Naive thymus-derived CD8-positive, alpha-beta T cell (primary cell): ENCODE results near the gene SP7. TPM values are rescaled to one million over a fixed set of nuclear protein-coding genes. Genes with fewer than 3 reads are reported as not detected.
A peak's percentile ranks its signal among the peaks of the same experiment; 100 is the strongest.

Source experiments
- ATAC-seq, 2 donors: fragments of 150-1000 bp; cut with Tn5 transposase in 1 of 2; sonication (Bioruptor Pico), chemical (Tn5 transposase) in 1 of 2; 1 replicate in 1 of 2; 2 replicates in 1 of 2; pipeline ENCODE4 v1.10.0; 2021; ENCODE audit warnings: mild to moderate bottlenecking in 2 of 2, moderate library complexity in 2 of 2
- POLR2A ChIA-PET: fragments of 350-600 bp; sonication (Branson Sonifier 250); formaldehyde crosslinking; loops from one replicate; lab custom pipeline; 2021; ENCODE audit warnings: antibody characterized with exemption; lab: Charles Lee
- DNase-seq, 10 donors: peaks; one replicate each; pipeline versions ENCODE4 v3.0.0 to v3.0.0-alpha.2; 2020 to 2022
- H3K27ac Mint-ChIP-seq, 10 donors: one replicate each; pipeline ENCODE4 v1.8.0; 2020 to 2022; ENCODE audit warnings: mild to moderate bottlenecking in 10 of 10, mixed read lengths in 10 of 10, moderate library complexity in 4 of 10, inconsistent platforms in 1 of 10
- H3K27me3 Mint-ChIP-seq, 5 donors: one replicate each; pipeline ENCODE4 v1.8.0; 2021 to 2022; ENCODE audit warnings: mixed read lengths in 5 of 5
- H3K36me3 Mint-ChIP-seq, 3 donors: one replicate each; pipeline ENCODE4 v1.8.0; 2020 to 2022; ENCODE audit warnings: mixed read lengths in 3 of 3, mild to moderate bottlenecking in 2 of 3, inconsistent platforms in 1 of 3
- H3K4me1 Mint-ChIP-seq, 4 donors: one replicate each; pipeline ENCODE4 v1.8.0; 2021 to 2022; ENCODE audit warnings: mixed read lengths in 4 of 4
- H3K4me3 Mint-ChIP-seq, 10 donors: one replicate each; pipeline ENCODE4 v1.8.0; 2020 to 2022; ENCODE audit warnings: mild to moderate bottlenecking in 10 of 10, mixed read lengths in 10 of 10, moderate library complexity in 6 of 10, inconsistent platforms in 1 of 10
- H3K9me3 Mint-ChIP-seq, 9 donors: one replicate each; pipeline ENCODE4 v1.8.0; 2020 to 2022; ENCODE audit warnings: mixed read lengths in 9 of 9, mild to moderate bottlenecking in 3 of 9, inconsistent platforms in 1 of 9, moderate library complexity in 1 of 9
- polyA plus RNA-seq, 3 donors: library from polyadenylated mRNA; unstranded; fragments of 300-500 nt; fragmentation: Illumina TruSeq; gene quantifications; one replicate each; pipeline ENCODE4 v1.2.3, GENCODE V29; 2021
- total RNA-seq, 8 experiments: library from RNA in 2 of 8; stranded (reverse) in 2 of 8; gene quantifications; one replicate each; pipeline ENCODE4 v1.2.3 and lab custom pipeline; 2021 to 2026

The SP7 gene
- not detected for total RNA-seq
- polyA plus RNA-seq: under 1 TPM in 1 of 3 donors, not detected in 2; 0.05 TPM
- 0 to 0.14 (median 0) reads per million in 6 experiments for total RNA-seq (lab: John Stamatoyannopoulos, UW)

DNA sequence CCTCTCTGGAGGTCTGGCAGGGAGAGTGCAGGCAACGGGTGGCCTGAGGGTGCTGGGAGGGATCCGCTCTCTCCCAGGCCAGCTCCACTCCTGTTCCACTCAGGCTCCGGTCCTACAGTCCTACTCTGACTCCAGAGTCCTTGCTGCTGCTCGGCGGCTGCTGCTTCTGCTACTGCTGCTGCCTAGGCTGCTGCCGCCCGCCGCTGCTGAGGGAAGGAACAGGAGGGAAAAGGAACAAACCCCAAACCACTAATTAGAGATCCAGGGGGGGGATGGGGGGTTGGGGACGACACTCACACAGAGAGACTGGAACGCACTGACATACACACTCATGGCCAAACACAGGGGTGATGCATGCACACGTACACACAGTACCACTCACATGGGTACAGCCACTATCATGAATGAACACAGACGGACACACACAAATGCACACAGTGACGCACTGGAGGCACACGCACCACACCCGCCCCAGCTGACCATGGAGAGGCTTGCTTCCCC lies at the start of gene SP7:
SP7 (minus strand) TSS at position 174 of the 501 bp plus-strand sequence. CDS start 708 bp downstream, outside the sequence.
- POLR2A ChIA-PET: interaction anchor here (0.5 to 0.7 kb wide), 2 partner anchors 11 to 113 kb away, joined by 3 read pairs; no protein-coding TSS in a partner anchor

DNA sequence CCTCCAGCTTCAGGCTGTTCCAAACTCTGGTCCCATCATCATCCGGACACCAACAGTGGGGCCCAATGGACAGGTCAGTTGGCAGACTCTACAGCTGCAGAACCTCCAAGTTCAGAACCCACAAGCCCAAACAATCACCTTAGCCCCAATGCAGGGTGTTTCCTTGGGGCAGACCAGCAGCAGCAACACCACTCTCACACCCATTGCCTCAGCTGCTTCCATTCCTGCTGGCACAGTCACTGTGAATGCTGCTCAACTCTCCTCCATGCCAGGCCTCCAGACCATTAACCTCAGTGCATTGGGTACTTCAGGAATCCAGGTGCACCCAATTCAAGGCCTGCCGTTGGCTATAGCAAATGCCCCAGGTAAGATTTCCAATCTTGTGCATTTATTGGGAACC lies 47.1 kb upstream of the SP7 start:
- Mint-ChIP-seq H3K4me3 (peak overlapping the region in 9 of 10 donors; percentile 63 to 97 (median 87)), H3K4me1 (peaks cover 28 to 68% (median 64%) of the 10 kb centered on the region in 4 donors), H3K27ac (peak overlapping the region in 7 of 10 donors; percentile 23 to 93 (median 55)), H3K36me3 (peaks cover 8 to 63% (median 28%) of the 10 kb centered on the region in 3 donors), H3K9me3 (no peaks in the 10 kb centered on the region), H3K27me3 (no peaks in the 10 kb centered on the region)
- ATAC-seq: no peak
- POLR2A ChIA-PET: interaction anchor here (0.6 to 1.6 kb wide), 5 partner anchors 9 to 529 kb away, joined by 3 to 5 read pairs (median 3); partner anchors contain the start of genes CSAD, TARBP2 and ZNF740
- no peak for DNase-seq

More for the DNA sequence above, at the start of gene SP7:
- DNase-seq (no peak), ATAC-seq (peak in 1 of 2 donors; percentile 10)
- peaks cover 22 to 85% (median 31%) of the 10 kb centered on the region in 5 donors for H3K27me3 Mint-ChIP-seq
- peak within 1 kb of the TSS in 1 of 10 donors; percentile 0 for H3K27ac Mint-ChIP-seq
- no peaks in the 10 kb centered on the region for H3K9me3 Mint-ChIP-seq
- H3K4me1 Mint-ChIP-seq: peaks cover 11 to 17% (median 14%) of the 10 kb centered on the region in 4 donors
- H3K36me3 Mint-ChIP-seq: no peaks in the 10 kb centered on the region
- H3K4me3 Mint-ChIP-seq: peak within 1 kb of the TSS in 2 of 10 donors; percentile 11 to 12

DNA sequence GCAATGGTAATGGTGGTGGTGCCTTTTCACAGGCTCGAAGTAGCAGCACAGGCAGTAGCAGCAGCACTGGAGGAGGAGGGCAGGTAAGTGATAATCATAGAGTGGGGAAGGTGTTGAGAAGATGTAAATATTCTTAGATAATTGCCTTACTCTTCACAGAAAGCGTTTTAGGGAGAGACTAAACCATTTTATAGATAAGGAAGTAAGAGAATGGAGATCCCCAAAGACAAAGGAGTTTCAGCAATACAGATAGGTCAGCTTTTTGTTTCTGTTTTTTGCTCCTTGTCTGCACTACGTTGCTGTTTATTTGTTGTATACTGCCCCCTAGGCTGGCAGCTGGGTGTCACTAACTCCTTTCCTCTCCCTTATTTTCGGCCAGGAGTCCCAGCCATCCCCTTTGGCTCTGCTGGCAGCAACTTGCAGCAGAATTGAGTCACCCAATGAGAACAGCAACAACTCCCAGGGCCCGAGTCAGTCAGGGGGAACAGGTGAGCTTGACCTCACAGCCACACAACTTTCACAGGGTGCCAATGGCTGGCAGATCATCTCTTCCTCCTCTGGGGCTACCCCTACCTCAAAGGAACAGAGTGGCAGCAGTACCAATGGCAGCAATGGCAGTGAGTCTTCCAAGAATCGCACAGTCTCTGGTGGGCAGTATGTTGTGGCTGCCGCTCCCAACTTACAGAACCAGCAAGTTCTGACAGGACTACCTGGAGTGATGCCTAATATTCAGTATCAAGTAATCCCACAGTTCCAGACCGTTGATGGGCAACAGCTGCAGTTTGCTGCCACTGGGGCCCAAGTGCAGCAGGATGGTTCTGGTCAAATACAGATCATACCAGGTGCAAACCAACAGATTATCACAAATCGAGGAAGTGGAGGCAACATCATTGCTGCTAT lies 45.8 kb upstream of the SP7 start:
- Mint-ChIP-seq H3K9me3 (no peaks in the 10 kb centered on the region), H3K4me3 (peak overlapping the region in 9 of 10 donors; percentile 82 to 97 (median 87)), H3K36me3 (peaks cover 8 to 51% (median 25%) of the 10 kb centered on the region in 3 donors), H3K27me3 (no peaks in the 10 kb centered on the region), H3K27ac (peak overlapping the region; percentile 73 to 94 (median 90)), H3K4me1 (peaks cover 23 to 57% (median 53%) of the 10 kb centered on the region in 4 donors)
- DNase-seq: peak in 9 of 10 donors; percentile 10 to 69 (median 23)
- ATAC-seq: no peak
- POLR2A ChIA-PET: interaction anchor here (0.6 to 1.5 kb wide), 4 partner anchors 15 to 205 kb away, joined by 3 to 6 read pairs (median 4); partner anchors contain the start of gene TARBP2

DNA sequence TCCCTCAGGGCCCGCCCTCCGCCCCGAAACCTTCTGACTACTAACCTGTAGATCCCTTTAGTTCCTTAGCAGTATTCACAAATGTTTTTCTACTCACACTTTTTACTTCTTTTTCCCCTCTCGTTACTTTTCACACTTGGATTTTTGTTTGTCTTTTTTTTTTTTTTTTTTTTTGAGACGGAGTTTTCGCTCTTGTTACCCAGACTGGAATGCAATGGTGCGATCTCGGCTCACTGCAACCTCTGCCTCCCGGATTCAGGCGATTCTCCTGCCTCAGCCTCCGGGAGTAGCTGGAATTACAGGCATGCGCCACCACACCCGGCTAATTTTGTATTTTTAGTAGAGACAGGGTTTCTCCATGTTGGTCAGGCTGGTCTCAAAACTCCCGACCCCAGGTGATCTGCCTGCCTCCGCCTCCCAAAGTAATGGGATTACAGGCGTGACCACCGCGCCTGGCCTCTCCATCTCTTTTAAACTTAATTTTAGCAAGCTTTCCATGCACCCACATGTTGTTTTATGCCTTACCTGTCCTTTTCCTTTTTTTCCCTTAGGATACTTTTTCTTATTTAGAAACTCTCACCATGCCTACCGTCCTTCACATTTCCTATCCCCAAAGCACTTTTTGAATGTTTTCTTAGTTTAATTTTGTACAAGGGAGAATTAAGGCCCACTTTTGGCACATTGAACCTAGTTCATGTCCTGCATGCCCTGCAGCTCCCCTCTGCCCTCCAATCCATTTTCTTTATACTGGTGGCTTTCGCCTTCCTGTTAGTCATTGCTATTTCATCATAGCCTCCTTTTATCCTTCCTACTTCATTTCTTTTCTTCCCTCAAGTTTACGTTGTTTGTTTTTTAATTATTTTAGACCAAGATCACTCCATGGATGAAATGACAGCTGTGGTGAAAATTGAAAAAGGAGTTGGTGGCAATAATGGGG lies 44.9 kb upstream of the SP7 start:
- DNase-seq (peak in 1 of 10 donors; percentile 4), ATAC-seq (no peak)
- Mint-ChIP-seq H3K9me3 (no peaks in the 10 kb centered on the region), H3K27me3 (no peaks in the 10 kb centered on the region), H3K4me3 (peak overlapping the region in 9 of 10 donors; percentile 82 to 97 (median 87)), H3K4me1 (peaks cover 22 to 49% (median 44%) of the 10 kb centered on the region in 4 donors), H3K27ac (peak overlapping the region; percentile 78 to 94 (median 90)), H3K36me3 (peaks cover 7 to 44% (median 24%) of the 10 kb centered on the region in 3 donors)
- POLR2A ChIA-PET: interaction anchor here (0.6 to 2.4 kb wide), 8 partner anchors 14 to 204 kb away, joined by 3 to 24 read pairs (median 4); partner anchors contain the start of genes AMHR2, ESPL1 and TARBP2

DNA sequence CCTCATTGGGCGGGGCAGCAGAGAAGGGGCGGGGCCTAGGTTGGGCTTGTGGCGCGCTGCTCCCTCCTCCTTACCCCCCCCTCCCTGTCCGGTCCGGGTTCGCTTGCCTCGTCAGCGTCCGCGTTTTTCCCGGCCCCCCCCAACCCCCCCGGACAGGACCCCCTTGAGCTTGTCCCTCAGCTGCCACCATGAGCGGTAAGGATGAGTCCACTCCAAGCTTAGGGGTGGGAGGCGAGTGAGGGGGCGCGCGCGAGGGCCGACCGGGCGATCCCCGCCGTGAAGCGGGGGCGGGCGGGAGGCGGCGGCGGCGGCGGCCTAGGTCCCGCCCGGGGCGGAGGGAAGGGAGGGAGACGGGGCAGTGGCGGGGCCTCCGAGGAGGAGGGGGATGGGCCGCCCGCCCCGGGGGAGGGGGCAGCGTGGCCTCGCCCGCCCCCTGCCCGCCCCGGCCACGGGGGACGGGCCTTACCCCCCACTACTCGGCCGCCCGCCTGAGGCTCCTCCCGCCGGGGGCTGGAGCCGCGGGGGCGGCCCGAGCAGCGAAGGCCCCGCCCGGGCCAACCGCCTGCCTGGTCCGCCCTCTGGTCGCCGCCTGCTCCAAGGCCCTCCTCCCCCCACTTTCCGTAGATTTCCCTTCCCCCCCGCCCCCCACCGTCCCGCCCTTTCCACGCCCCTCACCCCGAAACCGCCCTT lies 44.1 kb upstream of the SP7 start, which contains the start of gene SP1:
SP1 (plus strand) TSS at position 73 of the 690 bp plus-strand sequence; CDS start at position 189, 116 bp downstream.
- POLR2A ChIA-PET: interaction anchor here (0.6 to 3.1 kb wide), 27 partner anchors 8 to 945 kb away, joined by 3 to 37 read pairs (median 8); partner anchors contain the start of genes AAAS, COPZ1, CSAD and EIF4B
- Mint-ChIP-seq H3K27ac (peak within 1 kb of the TSS; percentile 78 to 94 (median 90)), H3K27me3 (no peaks in the 10 kb centered on the region), H3K4me3 (peak within 1 kb of the TSS in 9 of 10 donors; percentile 82 to 97 (median 87)), H3K36me3 (peaks cover 5 to 38% (median 21%) of the 10 kb centered on the region in 3 donors), H3K4me1 (peaks cover 20 to 44% (median 40%) of the 10 kb centered on the region in 4 donors), H3K9me3 (no peaks in the 10 kb centered on the region)
- peak; percentile 75 to 98 (median 84) for DNase-seq
- ATAC-seq: peak; percentile 15 to 37

DNA sequence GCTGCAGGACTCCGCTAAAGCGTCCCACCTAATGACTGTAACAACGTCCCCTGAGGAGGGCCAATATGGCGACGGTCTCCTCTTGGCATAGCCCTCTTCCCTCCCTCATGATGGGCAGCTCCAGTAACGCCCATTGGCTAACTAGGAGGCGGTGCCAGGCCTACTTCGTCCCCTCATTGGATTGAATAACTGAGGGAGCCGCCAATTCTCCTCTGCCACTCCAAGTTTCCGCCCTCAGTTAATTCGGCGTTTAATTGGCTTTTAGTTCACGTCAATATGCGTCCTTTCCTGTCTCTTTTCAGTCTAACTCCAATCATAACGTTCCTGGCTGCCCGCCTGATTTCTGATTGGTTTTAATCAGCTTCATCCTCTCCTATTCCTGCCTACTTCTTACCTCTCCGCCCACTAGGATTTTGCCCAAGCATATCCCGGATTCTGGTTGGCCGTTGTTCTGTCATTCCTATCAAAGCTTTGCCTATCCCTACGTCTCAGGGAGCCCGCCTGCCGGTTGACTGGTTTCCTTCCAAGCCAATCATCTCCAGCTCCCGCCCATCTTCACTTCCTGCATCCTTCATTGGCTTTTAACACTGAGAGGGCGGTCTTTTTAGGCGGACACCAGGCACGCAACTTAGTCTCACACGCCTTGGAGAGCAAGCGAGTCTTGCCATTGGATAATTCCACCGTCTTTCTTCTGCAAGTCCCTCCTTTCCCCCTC lies 43.4 kb upstream of the SP7 start:
- POLR2A ChIA-PET: interaction anchor here (0.7 to 3.1 kb wide), 33 partner anchors 8 to 945 kb away, joined by 3 to 37 read pairs (median 4); partner anchors contain the start of genes AAAS, COPZ1, CSAD and EIF4B
- peaks cover 5 to 35% (median 19%) of the 10 kb centered on the region in 3 donors for H3K36me3 Mint-ChIP-seq
- DNase-seq: peak; percentile 68 to 100 (median 99)
- H3K27me3 Mint-ChIP-seq: no peaks in the 10 kb centered on the region
- peak; percentile 78 to 81 for ATAC-seq
- peaks cover 20 to 41% (median 38%) of the 10 kb centered on the region in 4 donors for H3K4me1 Mint-ChIP-seq
- no peaks in the 10 kb centered on the region for H3K9me3 Mint-ChIP-seq
- no peak overlapping the region for H3K4me3 Mint-ChIP-seq
- no peak overlapping the region for H3K27ac Mint-ChIP-seq

DNA sequence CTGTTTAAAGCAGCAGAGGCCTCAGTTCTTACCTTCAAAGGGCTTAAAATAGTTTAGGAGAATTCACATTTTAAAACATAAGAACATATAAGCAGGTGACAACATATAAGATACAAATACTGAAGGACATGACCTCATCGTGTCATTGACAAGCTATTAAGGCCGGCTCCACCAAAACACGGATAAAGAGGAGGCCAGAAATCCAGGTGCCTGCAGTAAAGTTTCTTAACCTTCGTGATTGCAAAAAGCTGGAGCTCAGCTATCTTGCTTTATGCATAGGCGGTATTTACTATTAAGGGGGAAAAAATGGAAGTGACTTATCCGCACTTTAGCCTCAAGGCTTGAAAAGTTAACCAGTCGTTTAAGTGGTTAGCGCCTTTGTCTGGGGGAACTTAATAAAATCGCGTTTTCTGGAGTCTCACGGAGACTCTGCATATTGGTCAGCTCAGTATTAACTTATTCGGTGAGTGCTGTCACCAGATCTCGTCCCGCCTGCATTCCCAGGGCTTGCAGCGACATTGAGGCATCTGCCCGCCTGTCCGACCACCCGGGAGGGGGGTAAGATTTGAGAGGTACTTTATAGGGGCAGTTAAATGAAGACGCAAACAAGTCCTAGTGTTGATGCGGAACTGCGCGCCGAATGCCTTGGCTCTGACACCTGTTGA lies 42.7 kb upstream of the SP7 start:
- no peak overlapping the region for H3K4me3 Mint-ChIP-seq
- peaks cover 5 to 28% (median 17%) of the 10 kb centered on the region in 3 donors for H3K36me3 Mint-ChIP-seq
- no peak overlapping the region for H3K27ac Mint-ChIP-seq
- H3K27me3 Mint-ChIP-seq: no peaks in the 10 kb centered on the region
- POLR2A ChIA-PET: interaction anchor here (0.7 to 3.1 kb wide), 30 partner anchors 9 to 946 kb away, joined by 3 to 37 read pairs (median 4); partner anchors contain the start of genes AAAS, COPZ1, CSAD and EIF4B
- ATAC-seq (no peak), DNase-seq (peak in 1 of 10 donors; percentile 2)
- H3K9me3 Mint-ChIP-seq: no peaks in the 10 kb centered on the region
- peaks cover 20 to 36% (median 34%) of the 10 kb centered on the region in 4 donors for H3K4me1 Mint-ChIP-seq

DNA sequence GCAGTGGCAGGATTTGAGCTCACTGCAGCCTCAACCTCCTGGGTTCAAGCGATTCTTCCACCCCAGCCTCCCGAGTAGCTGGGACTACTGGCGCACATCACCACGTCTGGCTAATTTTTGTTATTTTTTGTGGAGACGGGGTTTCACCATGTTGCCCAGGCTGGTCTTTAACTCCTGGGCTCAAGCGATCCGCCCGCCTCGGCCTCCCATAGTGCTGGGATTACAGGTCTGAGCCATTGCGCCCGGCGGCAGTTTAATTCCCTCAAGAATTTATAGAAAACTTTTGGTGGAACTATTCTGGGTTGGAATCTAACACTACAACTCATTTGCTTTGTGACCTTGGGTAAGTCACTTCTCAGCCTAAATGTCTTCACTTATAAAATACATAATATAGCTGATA lies 42.1 kb upstream of the SP7 start:
- no peaks in the 10 kb centered on the region for H3K27me3 Mint-ChIP-seq
- H3K4me1 Mint-ChIP-seq: peaks cover 18 to 35% (median 30%) of the 10 kb centered on the region in 4 donors
- H3K9me3 Mint-ChIP-seq: no peaks in the 10 kb centered on the region
- no peak for DNase-seq
- H3K4me3 Mint-ChIP-seq: peak overlapping the region in 1 of 10 donors; percentile 14
- peak overlapping the region in 2 of 10 donors; percentile 43 to 46 for H3K27ac Mint-ChIP-seq
- peaks cover 0 to 22% (median 12%) of the 10 kb centered on the region in 3 donors for H3K36me3 Mint-ChIP-seq
- no peak for ATAC-seq
- POLR2A ChIA-PET: interaction anchor here (0.7 to 3.1 kb wide), 12 partner anchors 10 to 131 kb away, joined by 3 to 37 read pairs (median 16); partner anchors contain the start of genes AAAS, PFDN5, PRR13 and TARBP2

DNA sequence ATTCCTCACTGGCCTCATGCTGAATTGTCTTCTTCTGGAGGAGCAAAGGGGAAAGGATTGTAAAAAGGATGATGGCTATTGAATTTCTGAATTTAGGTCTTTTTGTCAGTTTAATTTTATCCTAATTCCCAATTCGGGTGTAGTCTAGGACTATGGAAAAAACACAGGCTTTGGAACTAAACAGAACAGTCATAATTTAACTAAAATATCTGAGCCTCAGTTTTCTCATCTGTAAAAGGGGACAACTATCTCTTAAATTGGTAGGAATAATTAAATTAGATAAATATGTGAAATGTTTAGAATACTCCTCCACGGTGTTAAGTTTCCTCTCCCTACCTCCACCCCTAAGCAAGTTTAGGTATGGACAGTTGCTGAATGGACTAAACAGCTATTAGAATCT lies 40.6 kb upstream of the SP7 start:
- POLR2A ChIA-PET: interaction anchor here (3.1 kb wide), 1 partner anchor 24 kb away, joined by 19 read pairs; no protein-coding TSS in a partner anchor
- peaks cover 15 to 30% (median 25%) of the 10 kb centered on the region in 4 donors for H3K4me1 Mint-ChIP-seq
- peak overlapping the region in 1 of 10 donors; percentile 66 for H3K27ac Mint-ChIP-seq
- H3K9me3 Mint-ChIP-seq: no peaks in the 10 kb centered on the region
- peaks cover 0 to 7% (median 7%) of the 10 kb centered on the region in 3 donors for H3K36me3 Mint-ChIP-seq
- H3K4me3 Mint-ChIP-seq: peak overlapping the region in 1 of 10 donors; percentile 9
- DNase-seq (no peak), ATAC-seq (no peak)
- H3K27me3 Mint-ChIP-seq: no peaks in the 10 kb centered on the region
